Hepatocyte (in vitro differentiated cells): ENCODE results near the gene MYO1D.

Source experiments
- EZH2phosphoT487 ChIP-seq: fragments of 200-600 bp; sonication (generic); IDR thresholded peaks from one replicate; pipeline ENCODE4 v1.6.1; 2018; ENCODE audit warnings: antibody characterized with exemption, mild to moderate bottlenecking, low read depth, moderate library complexity; ENCODE audit not compliant: unreplicated experiment, severe bottlenecking
- TF ChIP-seq, protein P1 (sequence below): fragments of 200-600 bp; sonication (generic); IDR thresholded peaks from 2 replicates; pipeline ENCODE4 v1.5.1; 2016; ENCODE audit warnings: antibody characterized with exemption, mild to moderate bottlenecking; ENCODE audit not compliant: poor library complexity

- TF ChIP-seq, protein P1, sequence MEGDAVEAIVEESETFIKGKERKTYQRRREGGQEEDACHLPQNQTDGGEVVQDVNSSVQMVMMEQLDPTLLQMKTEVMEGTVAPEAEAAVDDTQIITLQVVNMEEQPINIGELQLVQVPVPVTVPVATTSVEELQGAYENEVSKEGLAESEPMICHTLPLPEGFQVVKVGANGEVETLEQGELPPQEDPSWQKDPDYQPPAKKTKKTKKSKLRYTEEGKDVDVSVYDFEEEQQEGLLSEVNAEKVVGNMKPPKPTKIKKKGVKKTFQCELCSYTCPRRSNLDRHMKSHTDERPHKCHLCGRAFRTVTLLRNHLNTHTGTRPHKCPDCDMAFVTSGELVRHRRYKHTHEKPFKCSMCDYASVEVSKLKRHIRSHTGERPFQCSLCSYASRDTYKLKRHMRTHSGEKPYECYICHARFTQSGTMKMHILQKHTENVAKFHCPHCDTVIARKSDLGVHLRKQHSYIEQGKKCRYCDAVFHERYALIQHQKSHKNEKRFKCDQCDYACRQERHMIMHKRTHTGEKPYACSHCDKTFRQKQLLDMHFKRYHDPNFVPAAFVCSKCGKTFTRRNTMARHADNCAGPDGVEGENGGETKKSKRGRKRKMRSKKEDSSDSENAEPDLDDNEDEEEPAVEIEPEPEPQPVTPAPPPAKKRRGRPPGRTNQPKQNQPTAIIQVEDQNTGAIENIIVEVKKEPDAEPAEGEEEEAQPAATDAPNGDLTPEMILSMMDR, result no peak
- TF ChIP-seq EZH2phosphoT487, result no peak
Observed at GRCh38 chr17:32515677-32516383, 361.1 kb downstream of the MYO1D start.
